HCT116 (cell line): ENCODE results near the gene RGS6. TPM values are rescaled to one million over a fixed set of nuclear protein-coding genes. Genes with fewer than 3 reads are reported as not detected.

ENCODE experiments used
- ATAC-seq: fragments of 200-7000 bp; cut with Tn5 transposase; 2 replicates; pipeline ENCODE4 v1.9.1; 2020; ENCODE audit warnings: mild to moderate bottlenecking, moderate library complexity
- BruUV-seq: library from RNA; stranded (reverse); fragments of 400-500 nt; replicated peaks from 2 replicates; lab custom pipeline; 2021; lab: Mats Ljungman, UMichigan
- CTCF ChIA-PET: fragments of 300-600 bp; sonication (Branson Sonifier 250); formaldehyde crosslinking; loops from one replicate; lab custom pipeline; 2021; ENCODE audit warnings: antibody characterized with exemption; lab: Charles Lee
- POLR2A ChIA-PET: fragments of 300-600, 350-600 bp; sonication (Branson Sonifier 250); formaldehyde crosslinking; loops from one replicate; lab custom pipeline; 2021; ENCODE audit warnings: antibody characterized with exemption; lab: Charles Lee
- RAD21 ChIA-PET, 2 experiments: fragments of 300-600 bp; sonication (Branson Sonifier 250); formaldehyde crosslinking; loops; one replicate each; lab custom pipeline; 2023; ENCODE audit warnings: low total read pairs in 2 of 2; ENCODE audit not compliant: uncharacterized antibody in 2 of 2, unreplicated experiment in 2 of 2, low non-redundant PET in 1 of 2; lab: Charles Lee
- DNase-seq: peaks from one replicate; pipeline ENCODE4 v3.0.0-alpha.2; 2010; ENCODE audit warnings: low read depth, low spot score
- H2AFZ ChIP-seq: fragments of 200-600 bp; shearing (Covaris generic), sonication (generic); 2 replicates; pipeline ENCODE4 v1.6.1; 2017; ENCODE audit warnings: low read depth, mixed run types, mixed read lengths, antibody characterized with exemption, low read length; ENCODE audit not compliant: poor library complexity, severe bottlenecking
- H3K27ac ChIP-seq: 2 replicates; pipeline ENCODE4 v1.5.1; 2012; ENCODE audit warnings: low read depth, low read length
- H3K27me3 ChIP-seq: fragments of 200-600 bp; sonication (generic); 2 replicates; pipeline ENCODE4 v1.6.1; 2016; ENCODE audit warnings: mixed run types, low read length, mixed read lengths; ENCODE audit not compliant: insufficient read depth
- H3K36me3 ChIP-seq, 2 experiments: fragments of 200-500 bp in 1 of 2; fragments of 200-600 bp in 1 of 2; sonication (Bioruptor generic) in 1 of 2; sonication (generic) in 1 of 2; 2 replicates each; pipeline versions ENCODE4 v1.5.1 to v1.6.1; 2014 to 2016; ENCODE audit warnings: low read length in 2 of 2, inconsistent platforms in 1 of 2, mixed read lengths in 1 of 2, mixed run types in 1 of 2; ENCODE audit not compliant: insufficient read depth in 2 of 2, control insufficient read depth in 1 of 2
- H3K4me1 ChIP-seq, 2 experiments: fragments of 200-600 bp in 1 of 2; sonication (generic) in 1 of 2; 2 replicates each; pipeline versions ENCODE4 v1.5.1 to v1.6.1; 2012 to 2017; ENCODE audit warnings: low read length in 2 of 2, inconsistent platforms in 1 of 2, mild to moderate bottlenecking in 1 of 2, mixed read lengths in 1 of 2, mixed run types in 1 of 2, moderate library complexity in 1 of 2; ENCODE audit not compliant: insufficient read depth in 2 of 2, control insufficient read depth in 1 of 2
- H3K4me2 ChIP-seq: fragments of 200-600 bp; sonication (generic); 2 replicates; pipeline ENCODE4 v1.6.1; 2017; ENCODE audit warnings: mixed run types, low read length, mixed read lengths
- H3K4me3 ChIP-seq, 2 experiments: fragments of 200-600 bp in 1 of 2; sonication (generic) in 1 of 2; replicated peaks in 1 of 2; 2 replicates each; pipeline ENCODE4 v1.5.1; 2011 to 2016; ENCODE audit warnings: low read length in 2 of 2, control low read depth in 1 of 2, low read depth in 1 of 2, mild to moderate bottlenecking in 1 of 2, mixed read lengths in 1 of 2, mixed run types in 1 of 2
- H3K79me2 ChIP-seq: fragments of 200-600 bp; sonication (generic); 2 replicates; pipeline ENCODE4 v1.6.1; 2017; ENCODE audit warnings: mild to moderate bottlenecking, mixed run types, low read length, moderate library complexity, mixed read lengths; ENCODE audit not compliant: insufficient read depth
- H3K9ac ChIP-seq: fragments of 200-600 bp; sonication (generic); 2 replicates; pipeline ENCODE4 v1.6.1; 2016; ENCODE audit warnings: low read length, mixed read lengths
- H3K9me2 ChIP-seq: fragments of 200-600 bp; sonication (generic), shearing (Covaris generic); 2 replicates; pipeline ENCODE4 v1.6.1; 2017; ENCODE audit warnings: mixed run types, mild to moderate bottlenecking, moderate library complexity; ENCODE audit not compliant: insufficient read depth
- H3K9me3 ChIP-seq, 2 experiments: fragments of 200-500 bp in 1 of 2; fragments of 200-600 bp in 1 of 2; sonication (Bioruptor generic) in 1 of 2; sonication (generic) in 1 of 2; 2 replicates each; pipeline ENCODE4 v1.6.1; 2014 to 2017; ENCODE audit warnings: low read length in 2 of 2, mixed read lengths in 2 of 2, inconsistent platforms in 1 of 2, low read depth in 1 of 2, mild to moderate bottlenecking in 1 of 2, mixed run types in 1 of 2, moderate library complexity in 1 of 2; ENCODE audit not compliant: control insufficient read depth in 1 of 2, insufficient read depth in 1 of 2
- H4K20me1 ChIP-seq: fragments of 200-600 bp; sonication (generic), shearing (Covaris generic); 2 replicates; pipeline ENCODE4 v1.6.1; 2017; ENCODE audit warnings: mixed run types, mild to moderate bottlenecking, moderate library complexity; ENCODE audit not compliant: insufficient read depth
- ATF3 ChIP-seq: IDR thresholded peaks from 2 replicates; pipeline ENCODE4 v1.6.1; 2012
- CEBPB ChIP-seq: IDR thresholded peaks from 2 replicates; pipeline ENCODE4 v1.6.1; 2012; ENCODE audit warnings: low read depth
- CTCF ChIP-seq, 3 experiments: fragments of 200-600 bp in 1 of 3; sonication (generic) in 1 of 3; IDR thresholded peaks in 2 of 3; conservative IDR thresholded peaks in 1 of 3; 2 replicates each; pipeline ENCODE4 v1.5.1; 2012 to 2017; ENCODE audit warnings: low read depth in 2 of 3, low read length in 2 of 3, antibody characterized with exemption in 1 of 3, borderline replicate concordance in 1 of 3, control low read depth in 1 of 3, mild to moderate bottlenecking in 1 of 3, mixed read lengths in 1 of 3, mixed run types in 1 of 3, moderate library complexity in 1 of 3; ENCODE audit not compliant: insufficient read depth in 1 of 3
- EGR1 ChIP-seq: IDR thresholded peaks from 2 replicates; pipeline ENCODE4 v1.6.1; 2012; ENCODE audit warnings: low read depth
- ELF1 ChIP-seq: IDR thresholded peaks from 2 replicates; pipeline ENCODE4 v1.6.1; 2012; ENCODE audit warnings: low read depth, borderline replicate concordance
- EZH2 ChIP-seq: fragments of 200-600 bp; sonication (generic); IDR thresholded peaks from 2 replicates; pipeline ENCODE4 v1.6.1; 2017; ENCODE audit warnings: antibody characterized with exemption, mixed run types
- FOSL1 ChIP-seq: IDR thresholded peaks from 2 replicates; pipeline ENCODE4 v1.6.1; 2012; ENCODE audit warnings: low read depth
- MAX ChIP-seq: IDR thresholded peaks from 2 replicates; pipeline ENCODE4 v1.6.1; 2012
- POLR2A ChIP-seq: IDR thresholded peaks from 2 replicates; pipeline ENCODE4 v1.7.0; 2011; ENCODE audit warnings: borderline replicate concordance; ENCODE audit not compliant: insufficient read depth, insufficient read length; ENCODE audit errors: extremely low read depth
- POLR2AphosphoS5 ChIP-seq: IDR thresholded peaks from 2 replicates; pipeline ENCODE4 v1.6.1; 2011; ENCODE audit warnings: mild to moderate bottlenecking, low read depth, low read length, moderate library complexity
- SP1 ChIP-seq: IDR thresholded peaks from 2 replicates; pipeline ENCODE4 v1.6.1; 2012; ENCODE audit warnings: low read depth
- SRF ChIP-seq: IDR thresholded peaks from 2 replicates; pipeline ENCODE4 v1.6.1; 2012; ENCODE audit warnings: low read depth
- YY1 ChIP-seq: IDR thresholded peaks from 2 replicates; pipeline ENCODE4 v1.6.1; 2011; ENCODE audit warnings: low read length, low read depth, moderate library complexity, mild to moderate bottlenecking; ENCODE audit not compliant: insufficient replicate concordance; ENCODE audit errors: extremely low read depth
- ZBTB33 ChIP-seq: IDR thresholded peaks from 2 replicates; pipeline ENCODE4 v1.6.1; 2011; ENCODE audit warnings: mild to moderate bottlenecking, low read length, moderate library complexity; ENCODE audit not compliant: insufficient replicate concordance; ENCODE audit errors: extremely low read depth
- ZFX ChIP-seq: fragments of 450-650 bp; IDR thresholded peaks from 2 replicates; pipeline ENCODE4 v1.6.1; 2017
- ZNF274 ChIP-seq: fragments of 200-500 bp; sonication (Bioruptor generic); IDR thresholded peaks from 2 replicates; pipeline ENCODE4 v1.6.1; 2014; ENCODE audit warnings: mild to moderate bottlenecking, low read depth, low read length, inconsistent platforms
- intact Hi-C: fragments of 100-400 bp; cut with micrococcal nuclease; formaldehyde crosslinking; loops from 2 replicates; pipeline ENCODE4 v1.10.0; 2022
- total RNA-seq: library from RNA; stranded (reverse); gene quantifications from one replicate; pipeline ENCODE4 v1.2.1, GENCODE V29; 2021; ENCODE audit not compliant: unreplicated experiment

Gene RGS6
- total RNA-seq, 1 experiment from 2014 or later = 4.7 TPM

DNA sequence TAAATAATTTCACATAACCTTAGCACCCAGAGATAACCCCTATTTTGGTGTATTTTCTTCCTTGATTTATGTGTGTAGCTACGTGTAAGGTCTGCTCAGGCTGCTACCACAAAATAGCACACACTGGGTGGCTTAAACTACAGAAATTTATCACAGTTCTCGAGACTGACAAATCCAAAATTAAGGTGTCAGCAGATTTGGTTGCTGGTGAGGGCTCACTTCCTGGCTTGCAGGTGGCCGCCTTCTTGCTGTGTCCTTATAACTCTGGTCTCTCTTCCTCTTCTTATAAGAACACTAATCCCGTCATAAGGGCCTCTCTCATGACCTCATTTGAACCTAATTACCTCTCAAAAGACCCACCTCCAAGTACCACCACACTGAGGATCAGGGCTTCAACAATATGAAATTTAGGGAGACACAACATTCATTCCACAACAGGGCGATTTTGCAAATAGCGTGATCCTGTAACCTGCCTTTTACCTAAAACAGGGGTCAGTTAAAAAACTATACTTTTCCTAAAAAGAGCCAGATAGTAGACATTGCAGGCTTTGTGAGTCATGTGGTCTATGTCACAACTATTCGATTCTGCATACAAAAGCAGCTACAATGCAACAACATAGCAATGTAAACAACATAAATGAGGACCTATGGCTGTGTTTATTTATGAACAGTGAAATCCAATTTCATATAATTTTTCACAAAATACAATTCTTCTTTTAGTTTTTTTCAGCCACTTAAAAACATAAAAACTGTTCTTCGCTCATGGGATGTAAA is 589.9 kb downstream of the RGS6 start:
- Histone ChIP-seq H3K4me1 (no peaks in the 10 kb centered on the region), H3K27me3 (no peaks in the 10 kb centered on the region), H3K9ac (no peak overlapping the region), H2AFZ (no peak overlapping the region), H3K79me2 (no peaks in the 10 kb centered on the region), H3K27ac (no peak overlapping the region), H4K20me1 (no peaks in the 10 kb centered on the region), H3K4me3 (no peak overlapping the region), H3K9me3 (no peaks in the 10 kb centered on the region), H3K36me3 (no peaks in the 10 kb centered on the region), H3K4me2 (no peak overlapping the region), H3K9me2 (no peaks in the 10 kb centered on the region)
- ATAC-seq (no peak), DNase-seq (no peak)
- ChIA-PET RAD21 (no interaction called here), POLR2A (no interaction called here), CTCF (no interaction called here)
- intact Hi-C loops = no loop called here
- no peak for TF ChIP-seq ZNF274
- no peak for TF ChIP-seq POLR2AphosphoS5
- TF ChIP-seq ZFX = no peak
- no peak for TF ChIP-seq SP1
- no peak for TF ChIP-seq YY1
- TF ChIP-seq EGR1 = no peak
- TF ChIP-seq EZH2 = no peak
- TF ChIP-seq CEBPB = no peak
- BruUV-seq = no TSS peak

DNA sequence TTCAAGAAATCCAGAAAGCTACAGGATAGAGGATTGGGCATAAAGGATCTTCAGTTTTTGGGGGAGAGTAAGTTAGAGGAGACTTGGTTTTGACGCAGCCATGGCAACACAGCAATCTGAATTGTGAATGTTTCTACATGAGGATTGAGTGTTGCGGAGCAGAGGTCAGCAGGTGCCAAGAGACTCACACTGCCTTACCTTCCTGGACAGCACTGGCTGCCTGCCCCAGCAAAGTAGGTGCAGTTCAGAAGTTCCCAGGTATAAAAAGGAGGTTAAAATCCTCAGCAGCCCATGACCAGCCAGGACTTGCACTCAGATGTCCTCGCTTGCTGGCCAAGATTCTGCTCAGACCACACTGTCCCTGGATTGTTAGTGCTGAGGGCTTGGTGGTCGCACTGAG is 590.6 kb downstream of the RGS6 start:
- POLR2A ChIA-PET = no interaction called here
- intact Hi-C loops = no loop called here
- TF ChIP-seq ELF1 = no peak
- TF ChIP-seq ZNF274 = no peak
- TF ChIP-seq POLR2A = no peak
- TF ChIP-seq MAX = no peak
- TF ChIP-seq CEBPB = no peak
- no peak for TF ChIP-seq SP1
- TF ChIP-seq SRF = no peak
- TF ChIP-seq ATF3 = no peak
- TF ChIP-seq FOSL1 = no peak
- no peak for TF ChIP-seq ZFX
- TF ChIP-seq EGR1 = no peak
- TF ChIP-seq CTCF (IDR thresholded peaks at IDR 0.05 in 2 of 3, conservative IDR thresholded peaks at IDR 0.05 in 1 of 3; ENCODE audit: borderline replicate concordance in 1 of 3, insufficient read depth in 1 of 3, low read depth in 2 of 3, low read length in 2 of 3) = no peak
- TF ChIP-seq ZBTB33 = no peak

More for the DNA sequence above, 590.6 kb downstream of the RGS6 start:
- ChIA-PET CTCF (no interaction called here), RAD21 (no interaction called here)
- no peaks in the 10 kb centered on the region for H4K20me1 ChIP-seq
- no peak overlapping the region for H3K4me3 ChIP-seq
- H3K4me2 ChIP-seq = no peak overlapping the region
- no peaks in the 10 kb centered on the region for H3K9me2 ChIP-seq
- H3K9ac ChIP-seq = no peak overlapping the region
- H3K27ac ChIP-seq = no peak overlapping the region
- no peaks in the 10 kb centered on the region for H3K27me3 ChIP-seq
- no peaks in the 10 kb centered on the region for H3K79me2 ChIP-seq
- no peaks in the 10 kb centered on the region for H3K36me3 ChIP-seq
- no peaks in the 10 kb centered on the region for H3K9me3 ChIP-seq
- ATAC-seq (no peak), DNase-seq (no peak)
- H2AFZ ChIP-seq = no peak overlapping the region
- BruUV-seq = no TSS peak
- no peaks in the 10 kb centered on the region for H3K4me1 ChIP-seq
